Measurements from ENCODE around the gene PARD6B. TPM values are rescaled to one million over a fixed set of nuclear protein-coding genes. Genes with fewer than 3 reads are reported as not detected.
"Not testable (repeated sequence)": the region's sequence is repeated elsewhere in the genome, so short reads cannot be mapped to it uniquely, and the experiment has no call there.

PARD6B gene
- total and polyA plus RNA-seq, 2 of the 13 experiments (the other 11 are each of a cell fraction or from before 2014, with no cell fraction given) = 6.9 to 22.2 TPM

GRCh38 chr20:50765674-50766073, 34.3 kb downstream of the PARD6B start:
- POLR2A ChIA-PET = interaction anchor here (2.6 to 2.8 kb wide), 2 partner anchors 22 to 25 kb away, joined by 13 to 18 read pairs; no protein-coding TSS in a partner anchor
- in situ Hi-C loops (cut with HindIII; ENCODE audit: extremely low pct_ligation_motif_present, low pct_unique_long_range_greater_than_20kb) = no loop called here

GRCh38 chr20:50766955-50767809, 35.8 kb downstream of the PARD6B start:
- H3K79me2 ChIP-seq (ENCODE audit: insufficient read depth, low read length); H3K36me3 ChIP-seq (replicated peaks in 1 of 2; ENCODE audit: control insufficient read depth in 1 of 2, insufficient read depth in 2 of 2, low read length in 2 of 2); H4K20me1 ChIP-seq (ENCODE audit: insufficient read depth, low read length); H3K27ac ChIP-seq (ENCODE audit: extremely low read length, insufficient read depth, low read length); H3K9me3 ChIP-seq (ENCODE audit: low read length); H3K27me3 ChIP-seq (ENCODE audit: control insufficient read depth in 1 of 2, insufficient read depth in 2 of 2, low read length in 2 of 2); BruUV-seq (replicated peaks); FAIRE-seq; intact Hi-C loops (cut with micrococcal nuclease; ENCODE audit: unreplicated experiment); in situ Hi-C loops (cut with HindIII; ENCODE audit: extremely low pct_ligation_motif_present, low pct_unique_long_range_greater_than_20kb); DNase-seq (ENCODE audit: low spot score); TF ChIP-seq HNF4G (CRISPR knock-in tag; IDR thresholded peaks at IDR 0.05; ENCODE audit: borderline replicate concordance, low read depth): not testable (repeated sequence)
- peak; percentile 22 for ATAC-seq
- H3K4me3 ChIP-seq (replicated peaks in 1 of 3; ENCODE audit: insufficient read depth in 1 of 3, low read depth in 2 of 3, low read length in 3 of 3) = peak overlapping the region in 2 of 3 experiments; percentile 2 to 53
- 0 out of 2 replicates have a peak, but pooled peaks have one; percentile 9 for TF ChIP-seq HNF4G (IDR thresholded peaks at IDR 0.05; ENCODE audit: borderline replicate concordance, low read depth, low read length)
- 0 out of 2 replicates have a peak, but pooled peaks have one; percentile 42 for TF ChIP-seq ZNF44 (CRISPR knock-in tag; IDR thresholded peaks at IDR 0.05)
- TF ChIP-seq ZNF33B (CRISPR knock-in tag; IDR thresholded peaks at IDR 0.05) = 0 out of 2 replicates have a peak, but pooled peaks have one; percentile 21
- TF ChIP-seq PHF21A (CRISPR knock-in tag; IDR thresholded peaks at IDR 0.05) = 0 out of 2 replicates have a peak, but pooled peaks have one; percentile 38
- TF ChIP-seq CCAR2 (optimal IDR thresholded peaks at IDR 0.05; ENCODE audit: low read depth, low read length) = peak; percentile 49
- TF ChIP-seq ZNF784 (CRISPR knock-in tag; IDR thresholded peaks at IDR 0.05; ENCODE audit: borderline replicate concordance) = peak; percentile 65
- TF ChIP-seq GZF1 (CRISPR knock-in tag; IDR thresholded peaks at IDR 0.05) = peak; percentile 74; the same call in 1 of the 2 replicates
- TF ChIP-seq ZNF547 (CRISPR knock-in tag; IDR thresholded peaks at IDR 0.05) = 0 out of 2 replicates have a peak, but pooled peaks have one; percentile 40
- peak overlapping the region; percentile 70 for H3K4me2 ChIP-seq (ENCODE audit: low read depth, low read length)
- WGBS (ENCODE audit: low lambda C conversion rate) = 1% methylated on average over 9 of the region's 10 CpGs
- peak overlapping the region; percentile 71 for H2AFZ ChIP-seq (ENCODE audit: low read length)
- CTCF ChIA-PET (ENCODE audit: low intra/inter-chr PET ratio, low total read pairs) = interaction anchor here (1.4 kb wide), 1 partner anchor 21 kb away, joined by 3 read pairs; no protein-coding TSS in a partner anchor
- peak overlapping the region; percentile 2; the same call in 1 of the 2 replicates for H3K9ac ChIP-seq (ENCODE audit: insufficient read depth, low read depth, low read length)
- POLR2A ChIA-PET = interaction anchor here (1.3 kb wide), 1 partner anchor 21 kb away, joined by 4 read pairs; no protein-coding TSS in a partner anchor
- peaks cover 79% of the 10 kb centered on the region for H3K4me1 ChIP-seq (ENCODE audit: insufficient read depth, low read length)

More at GRCh38 chr20:50765674-50766073, 34.3 kb downstream of the PARD6B start:
- no peak overlapping the region for H3K4me3 ChIP-seq (replicated peaks in 1 of 3; ENCODE audit: insufficient read depth in 1 of 3, low read depth in 2 of 3, low read length in 3 of 3)
- CTCF ChIA-PET (ENCODE audit: low intra/inter-chr PET ratio, low total read pairs) = no interaction called here
- H3K9me3 ChIP-seq (ENCODE audit: low read length) = no peaks in the 10 kb centered on the region
- intact Hi-C loops (cut with micrococcal nuclease; ENCODE audit: unreplicated experiment) = loop anchor here (1.0 kb wide), 1 partner anchor 23 kb away; no protein-coding TSS in a partner anchor
- H4K20me1 ChIP-seq (ENCODE audit: insufficient read depth, low read length) = no peaks in the 10 kb centered on the region
- FAIRE-seq (no peak), ATAC-seq (no peak), DNase-seq (ENCODE audit: low spot score) (no peak)
- H3K27ac ChIP-seq (ENCODE audit: extremely low read length, insufficient read depth, low read length) = no peak overlapping the region
- H3K27me3 ChIP-seq (ENCODE audit: control insufficient read depth in 1 of 2, insufficient read depth in 2 of 2, low read length in 2 of 2) = 0 out of 5 replicates have a peak, but pooled peaks cover 0 to under 1% of the 10 kb centered on the region in 2 experiments
- H2AFZ ChIP-seq (ENCODE audit: low read length) = no peak overlapping the region
- TF ChIP-seq ZNF670 (CRISPR knock-in tag; IDR thresholded peaks at IDR 0.05; ENCODE audit: borderline replicate concordance) = no peak
- TF ChIP-seq YY1 (IDR thresholded peaks at IDR 0.05; ENCODE audit: insufficient read depth, insufficient replicate concordance, low read depth, low read length) = peak; percentile 16
- peak; percentile 99 for TF ChIP-seq GZF1 (CRISPR knock-in tag; IDR thresholded peaks at IDR 0.05)
- no peak for TF ChIP-seq ATF4 (CRISPR knock-in tag; IDR thresholded peaks at IDR 0.05)
- WGBS (ENCODE audit: low lambda C conversion rate) = 35% methylated on average over 3 of the region's 3 CpGs
- BruUV-seq (replicated peaks) = no TSS peak
- H3K4me2 ChIP-seq (ENCODE audit: low read depth, low read length) = 0 out of 2 replicates have a peak overlapping the region, but pooled peaks have one; percentile 18
- H3K4me1 ChIP-seq (ENCODE audit: insufficient read depth, low read length) = peaks cover 94% of the 10 kb centered on the region
- H3K36me3 ChIP-seq (replicated peaks in 1 of 2; ENCODE audit: control insufficient read depth in 1 of 2, insufficient read depth in 2 of 2, low read length in 2 of 2) = no peaks in the 10 kb centered on the region
- no peak overlapping the region for H3K9ac ChIP-seq (ENCODE audit: insufficient read depth, low read depth, low read length)
- H3K79me2 ChIP-seq (ENCODE audit: insufficient read depth, low read length) = no peaks in the 10 kb centered on the region

Data from HepG2 (cell line).